CD14-positive monocyte (primary cell): ENCODE measurements around the gene PSMG1. TPM values are rescaled to one million over a fixed set of nuclear protein-coding genes. Genes with fewer than 3 reads are reported as not detected.

ENCODE experiments used
- DNase-seq, 3 donors: peaks; one replicate each; pipeline ENCODE4 v3.0.0-alpha.2; 2011 to 2022
- H2AFZ ChIP-seq: 2 replicates; pipeline ENCODE4 v1.6.0; 2012; ENCODE audit warnings: mild to moderate bottlenecking, low read depth, low read length, inconsistent platforms; ENCODE audit not compliant: insufficient read depth, poor library complexity, severe bottlenecking
- H3K27ac ChIP-seq, 2 donors: 1 replicate in 1 of 2; 2 replicates in 1 of 2; pipeline ENCODE4 v1.5.1; 2012 to 2013; ENCODE audit warnings: low read length in 2 of 2, control low read depth in 1 of 2, inconsistent platforms in 1 of 2, low read depth in 1 of 2, mild to moderate bottlenecking in 1 of 2
- H3K27me3 ChIP-seq, 2 donors: one replicate each; pipeline versions ENCODE4 v1.6.0 to v1.6.1; 2011 to 2013; ENCODE audit warnings: low read length in 2 of 2; ENCODE audit not compliant: control insufficient read depth in 2 of 2, insufficient read depth in 2 of 2
- H3K36me3 ChIP-seq, 2 donors: replicated peaks in 1 of 2; 1 replicate in 1 of 2; 2 replicates in 1 of 2; pipeline versions ENCODE4 v1.5.1 to v1.6.1; 2012 to 2013; ENCODE audit warnings: low read length in 2 of 2, control low read depth in 1 of 2, inconsistent platforms in 1 of 2, mild to moderate bottlenecking in 1 of 2; ENCODE audit not compliant: insufficient read depth in 2 of 2, control insufficient read depth in 1 of 2
- H3K4me1 ChIP-seq, 2 donors: 1 replicate in 1 of 2; 2 replicates in 1 of 2; pipeline versions ENCODE4 v1.5.1 to v1.6.1; 2012 to 2013; ENCODE audit warnings: low read length in 2 of 2, control low read depth in 1 of 2, inconsistent platforms in 1 of 2, mild to moderate bottlenecking in 1 of 2, moderate library complexity in 1 of 2; ENCODE audit not compliant: insufficient read depth in 2 of 2, control insufficient read depth in 1 of 2
- H3K4me2 ChIP-seq: replicated peaks from 2 replicates; pipeline ENCODE3; 2012; ENCODE audit warnings: low read length, moderate library complexity, mild to moderate bottlenecking; ENCODE audit not compliant: poor library complexity, severe bottlenecking; ENCODE audit errors: extremely low read depth
- H3K4me3 ChIP-seq, 3 experiments: fragments of 200-600 bp in 1 of 3; sonication (generic) in 1 of 3; replicated peaks in 1 of 3; 1 replicate in 2 of 3; 2 replicates in 1 of 3; pipeline ENCODE4 v1.5.1; 2011 to 2013; ENCODE audit warnings: low read length in 3 of 3, mild to moderate bottlenecking in 3 of 3, control low read depth in 2 of 3, low read depth in 2 of 3, inconsistent platforms in 1 of 3, moderate library complexity in 1 of 3
- H3K79me2 ChIP-seq: 2 replicates; pipeline ENCODE4 v1.6.0; 2012; ENCODE audit warnings: mild to moderate bottlenecking, control low read depth, inconsistent platforms, low read length, moderate library complexity; ENCODE audit not compliant: insufficient read depth
- H3K9ac ChIP-seq: 2 replicates; pipeline ENCODE4 v1.6.0; 2017; ENCODE audit warnings: low read length, mild to moderate bottlenecking; ENCODE audit not compliant: insufficient read depth, poor library complexity, severe bottlenecking
- H3K9me3 ChIP-seq, 2 donors: replicated peaks in 1 of 2; 1 replicate in 1 of 2; 2 replicates in 1 of 2; pipeline versions ENCODE4 v1.5.1 to v1.6.1; 2012 to 2013; ENCODE audit warnings: low read length in 2 of 2, control low read depth in 1 of 2; ENCODE audit not compliant: control insufficient read depth in 1 of 2, insufficient read depth in 1 of 2
- H4K20me1 ChIP-seq: 2 replicates; pipeline ENCODE4 v1.6.0; 2012; ENCODE audit warnings: mild to moderate bottlenecking, low read length, control low read depth, moderate library complexity; ENCODE audit not compliant: insufficient read depth
- H3K27ac Mint-ChIP-seq, 7 donors: one replicate each; pipeline ENCODE4 v1.8.0; 2020; ENCODE audit warnings: mild to moderate bottlenecking in 7 of 7, mixed read lengths in 7 of 7, moderate library complexity in 6 of 7, inconsistent platforms in 2 of 7
- H3K27me3 Mint-ChIP-seq, 3 donors: one replicate each; pipeline ENCODE4 v1.8.0; 2021 to 2022; ENCODE audit warnings: low read depth in 3 of 3, mild to moderate bottlenecking in 3 of 3, mixed read lengths in 3 of 3, moderate library complexity in 3 of 3, inconsistent platforms in 1 of 3
- H3K36me3 Mint-ChIP-seq, 2 donors: one replicate each; pipeline ENCODE4 v1.8.0; 2020; ENCODE audit warnings: mixed read lengths in 2 of 2, inconsistent platforms in 1 of 2, mild to moderate bottlenecking in 1 of 2
- H3K4me1 Mint-ChIP-seq: one replicate; pipeline ENCODE4 v1.8.0; 2020; ENCODE audit warnings: mild to moderate bottlenecking, mixed read lengths
- H3K4me3 Mint-ChIP-seq, 2 donors: one replicate each; pipeline ENCODE4 v1.8.0; 2020; ENCODE audit warnings: mild to moderate bottlenecking in 2 of 2, mixed read lengths in 2 of 2, moderate library complexity in 1 of 2
- H3K9me3 Mint-ChIP-seq, 7 donors: one replicate each; pipeline ENCODE4 v1.8.0; 2020 to 2022; ENCODE audit warnings: mixed read lengths in 7 of 7, mild to moderate bottlenecking in 6 of 7, moderate library complexity in 6 of 7, inconsistent platforms in 2 of 7
- WGBS: methylation state at CpG from one replicate; pipeline ENCODE4 v1.1.5; 2013; ENCODE audit warnings: missing lambda C conversion rate; ENCODE audit not compliant: insufficient coverage; 5-methylcytosine and 5-hydroxymethylcytosine counted together
- intact Hi-C, 2 donors: fragments of 100-400 bp; cut with micrococcal nuclease; formaldehyde crosslinking; loops; one replicate each; pipeline versions ENCODE4 v1.15.0 to v1.15.1; 2023
- polyA plus RNA-seq, 3 donors: library from polyadenylated mRNA; depleted of rRNA in 1 of 3; unstranded in 2 of 3; stranded (reverse) in 1 of 3; fragments of 300-500 nt in 2 of 3; fragments of >200 nt in 1 of 3; fragmentation: Illumina TruSeq in 2 of 3; gene quantifications; 1 replicate in 2 of 3; 2 replicates in 1 of 3; pipeline ENCODE4 v1.2.3, GENCODE V29; 2012 to 2021
- TF ChIP-seq, protein P1 (sequence below): fragments of 200-600 bp; IDR thresholded peaks from one replicate; pipeline ENCODE4 v1.8.0; 2022; ENCODE audit warnings: antibody characterized with exemption, mild to moderate bottlenecking

Gene PSMG1
- polyA plus RNA-seq, 3 donors: 8.5 to 29.2 (median 26.2) TPM

- H3K27me3 Mint-ChIP-seq: peaks cover 0 to 2% (median 0%) of the 10 kb centered on the region in 3 donors
- no peak overlapping the region for H3K27ac ChIP-seq
- no peak overlapping the region for H2AFZ ChIP-seq
- WGBS: 96% methylated on average over 5 of the region's 7 CpGs
- H3K36me3 ChIP-seq: no peaks in the 10 kb centered on the region
- peaks cover 10 to 11% of the 10 kb centered on the region in 2 donors for H3K4me1 ChIP-seq
- H3K9ac ChIP-seq: no peak overlapping the region
- DNase-seq: no peak
- H3K4me2 ChIP-seq: no peak overlapping the region
- H3K79me2 ChIP-seq: no peaks in the 10 kb centered on the region
- no peaks in the 10 kb centered on the region for H3K36me3 Mint-ChIP-seq
- H3K9me3 Mint-ChIP-seq: peaks cover 2 to 15% (median 5%) of the 10 kb centered on the region in 7 donors
- H3K4me1 Mint-ChIP-seq: peaks cover 15% of the 10 kb centered on the region
- H3K9me3 ChIP-seq: no peaks in the 10 kb centered on the region
- H4K20me1 ChIP-seq: no peaks in the 10 kb centered on the region
- intact Hi-C loops: no loop called here
- no peak overlapping the region for H3K4me3 ChIP-seq
- TF ChIP-seq, protein P1, sequence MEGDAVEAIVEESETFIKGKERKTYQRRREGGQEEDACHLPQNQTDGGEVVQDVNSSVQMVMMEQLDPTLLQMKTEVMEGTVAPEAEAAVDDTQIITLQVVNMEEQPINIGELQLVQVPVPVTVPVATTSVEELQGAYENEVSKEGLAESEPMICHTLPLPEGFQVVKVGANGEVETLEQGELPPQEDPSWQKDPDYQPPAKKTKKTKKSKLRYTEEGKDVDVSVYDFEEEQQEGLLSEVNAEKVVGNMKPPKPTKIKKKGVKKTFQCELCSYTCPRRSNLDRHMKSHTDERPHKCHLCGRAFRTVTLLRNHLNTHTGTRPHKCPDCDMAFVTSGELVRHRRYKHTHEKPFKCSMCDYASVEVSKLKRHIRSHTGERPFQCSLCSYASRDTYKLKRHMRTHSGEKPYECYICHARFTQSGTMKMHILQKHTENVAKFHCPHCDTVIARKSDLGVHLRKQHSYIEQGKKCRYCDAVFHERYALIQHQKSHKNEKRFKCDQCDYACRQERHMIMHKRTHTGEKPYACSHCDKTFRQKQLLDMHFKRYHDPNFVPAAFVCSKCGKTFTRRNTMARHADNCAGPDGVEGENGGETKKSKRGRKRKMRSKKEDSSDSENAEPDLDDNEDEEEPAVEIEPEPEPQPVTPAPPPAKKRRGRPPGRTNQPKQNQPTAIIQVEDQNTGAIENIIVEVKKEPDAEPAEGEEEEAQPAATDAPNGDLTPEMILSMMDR: no peak
- no peaks in the 10 kb centered on the region for H3K27me3 ChIP-seq
- no peak overlapping the region for H3K27ac Mint-ChIP-seq
- no peak overlapping the region for H3K4me3 Mint-ChIP-seq
Measured at GRCh38 chr21:39156024-39156423, 27.2 kb downstream of the PSMG1 start.

DNA sequence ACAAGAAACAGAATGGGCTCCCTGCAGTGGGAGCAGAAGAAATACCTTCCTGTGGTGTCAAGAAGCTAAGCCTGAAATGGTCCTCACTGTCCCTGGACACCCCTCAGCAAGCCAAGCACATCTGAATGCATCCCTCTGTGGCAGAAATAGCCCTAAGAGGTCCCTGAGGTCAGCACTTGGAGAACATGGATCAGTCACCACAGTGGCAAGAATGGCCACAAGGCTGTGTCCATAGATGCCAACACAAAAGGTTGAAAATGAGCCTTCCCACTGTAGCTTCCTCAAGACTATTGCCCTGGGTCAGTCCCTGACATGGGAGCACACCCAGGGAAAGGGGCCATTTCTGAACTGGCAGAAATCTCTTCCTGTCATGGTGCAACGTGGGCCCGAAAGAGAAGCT, 27.7 kb downstream of the PSMG1 start:
- H3K4me1 Mint-ChIP-seq: peaks cover 11% of the 10 kb centered on the region
- no peak for DNase-seq
- H3K36me3 Mint-ChIP-seq: no peaks in the 10 kb centered on the region
- H3K9me3 ChIP-seq: no peaks in the 10 kb centered on the region
- no peaks in the 10 kb centered on the region for H4K20me1 ChIP-seq
- no peak overlapping the region for H3K4me3 ChIP-seq
- no peaks in the 10 kb centered on the region for H3K27me3 ChIP-seq
- H3K36me3 ChIP-seq: no peaks in the 10 kb centered on the region
- H3K4me1 ChIP-seq: peaks cover 7 to 10% of the 10 kb centered on the region in 2 donors
- intact Hi-C loops: no loop called here
- peaks cover 2 to 15% (median 5%) of the 10 kb centered on the region in 7 donors for H3K9me3 Mint-ChIP-seq
- H3K9ac ChIP-seq: no peak overlapping the region
- H3K79me2 ChIP-seq: no peaks in the 10 kb centered on the region
- H3K4me3 Mint-ChIP-seq: no peak overlapping the region
- no peak overlapping the region for H3K27ac ChIP-seq
- 86% methylated on average over 2 of the region's 2 CpGs for WGBS
- peaks cover 0 to 2% (median 0%) of the 10 kb centered on the region in 3 donors for H3K27me3 Mint-ChIP-seq
- TF ChIP-seq, protein P1: no peak
- H3K27ac Mint-ChIP-seq: no peak overlapping the region
- no peak overlapping the region for H2AFZ ChIP-seq
- H3K4me2 ChIP-seq: no peak overlapping the region
